Measurements from ENCODE around the gene TFCP2.
A peak's percentile ranks its signal among the peaks of the same experiment; 100 is the strongest.
"Not testable (repeated sequence)": the region's sequence is repeated elsewhere in the genome, so short reads cannot be mapped to it uniquely, and the experiment has no call there.

Gene TFCP2

DNA sequence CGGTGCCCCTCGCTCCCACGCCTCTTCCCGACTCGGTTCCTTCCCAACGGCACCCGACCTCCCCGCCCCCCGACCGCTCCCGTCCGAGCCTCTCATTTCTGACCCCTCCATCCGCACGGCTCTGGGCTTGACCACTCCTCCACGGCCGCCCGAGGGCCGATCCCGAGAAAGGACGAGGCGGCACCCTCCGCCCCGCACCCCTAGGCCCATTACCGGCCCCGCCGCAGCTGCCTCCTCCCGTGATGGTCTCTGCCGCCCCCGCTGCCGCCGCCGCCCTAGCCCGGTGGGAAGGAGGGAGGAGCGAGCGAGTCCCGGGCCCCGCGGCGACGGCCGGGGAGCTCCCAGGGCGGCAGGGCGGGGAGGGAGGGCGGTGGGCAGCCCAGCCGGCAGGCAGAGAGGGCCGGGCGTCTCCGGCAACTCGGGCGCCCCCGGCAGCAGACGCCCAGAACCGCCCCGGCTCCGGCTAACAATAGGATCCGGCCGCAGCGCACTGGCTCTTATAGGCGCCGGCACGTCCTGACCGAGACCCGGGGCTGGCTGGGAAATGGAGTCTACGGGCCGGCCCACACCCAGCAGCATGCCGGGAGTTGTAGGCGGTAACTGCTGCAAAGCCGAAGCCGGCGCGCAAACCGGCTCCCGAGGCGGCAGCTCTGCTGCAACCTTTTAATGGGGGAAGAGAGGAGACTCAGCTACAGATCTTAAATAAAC lies 89.7 kb downstream of the TFCP2 start, which contains the start of gene CSRNP2:
Gene CSRNP2, minus strand, starts transcription at position 471 of the 708 bp plus-strand sequence. CDS start 7,035 bp downstream, outside the sequence.
- H3K27ac ChIP-seq (ENCODE audit: low read depth, low read length): peak within 1 kb of the TSS; percentile 93
- peak within 1 kb of the TSS; percentile 83 for H3K4me3 ChIP-seq (ENCODE audit: low read length)
- H3K9ac ChIP-seq (ENCODE audit: low read length): peak within 1 kb of the TSS; percentile 76
- no peaks in the 10 kb centered on the region for H3K36me3 ChIP-seq (ENCODE audit: control insufficient read depth, insufficient read depth, low read length)
- H3K27me3 ChIP-seq (ENCODE audit: control insufficient read depth, insufficient read depth, low read length): no peaks in the 10 kb centered on the region
- H3K4me1 ChIP-seq (ENCODE audit: control insufficient read depth, insufficient read depth, low read length): peaks cover 2% of the 10 kb centered on the region

DNA sequence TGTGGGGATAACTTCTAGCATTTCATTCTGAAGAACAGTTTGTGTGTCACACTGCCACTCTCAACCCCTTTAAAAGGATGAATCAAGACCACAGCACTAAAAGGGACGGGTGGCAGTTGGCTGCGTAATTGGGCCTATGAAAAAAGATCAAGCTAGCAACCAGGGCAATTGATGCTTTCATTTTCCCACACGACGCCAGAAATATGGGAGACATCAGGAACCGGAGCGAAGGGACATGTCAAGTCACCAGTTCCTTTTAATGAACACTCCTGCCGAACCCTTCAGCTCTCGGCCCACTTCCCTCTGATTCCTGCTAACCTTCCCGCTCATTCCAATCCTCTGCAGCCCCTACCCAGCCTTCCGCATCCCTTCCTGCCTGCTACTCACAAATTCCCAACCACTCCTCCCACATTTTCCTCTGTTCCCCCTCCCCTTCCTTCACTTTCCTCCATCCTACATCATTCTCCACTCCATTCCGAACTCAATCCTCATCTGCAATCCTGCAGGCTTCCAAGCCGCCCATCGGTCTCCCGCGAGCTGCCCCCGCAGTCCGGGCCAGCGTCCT lies 90.3 kb downstream of the TFCP2 start:
- Histone ChIP-seq H3K9ac (ENCODE audit: low read length) (peak overlapping the region; percentile 76), H3K4me3 (ENCODE audit: low read length) (peak overlapping the region; percentile 81), H3K4me1 (ENCODE audit: control insufficient read depth, insufficient read depth, low read length) (peaks cover 6% of the 10 kb centered on the region), H3K36me3 (ENCODE audit: control insufficient read depth, insufficient read depth, low read length) (no peaks in the 10 kb centered on the region), H3K27ac (ENCODE audit: low read depth, low read length) (peak overlapping the region; percentile 93), H3K27me3 (ENCODE audit: control insufficient read depth, insufficient read depth, low read length) (no peaks in the 10 kb centered on the region)

DNA sequence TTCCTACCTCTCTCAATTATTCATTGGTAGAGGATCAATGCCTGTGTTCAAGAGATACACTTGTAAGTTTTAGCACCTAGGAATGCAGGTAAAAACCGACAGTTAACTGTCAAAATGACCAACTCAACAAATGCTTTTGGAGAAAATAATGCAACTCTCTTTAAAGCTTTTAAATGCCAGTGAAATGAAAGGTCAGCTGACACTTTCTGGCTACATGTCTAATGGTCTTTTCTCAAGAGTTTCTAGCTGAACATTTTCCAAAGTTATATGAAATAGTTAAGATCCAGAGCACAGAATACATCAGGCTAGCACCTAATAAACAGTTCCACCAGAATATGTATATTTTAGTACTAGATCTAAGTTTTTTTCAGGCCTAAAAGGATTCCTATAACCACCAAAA lies 91.5 kb downstream of the TFCP2 start:
- H3K27ac ChIP-seq (ENCODE audit: low read depth, low read length): no peak overlapping the region
- peaks cover 6% of the 10 kb centered on the region for H3K4me1 ChIP-seq (ENCODE audit: control insufficient read depth, insufficient read depth, low read length)
- no peaks in the 10 kb centered on the region for H3K27me3 ChIP-seq (ENCODE audit: control insufficient read depth, insufficient read depth, low read length)
- no peaks in the 10 kb centered on the region for H3K36me3 ChIP-seq (ENCODE audit: control insufficient read depth, insufficient read depth, low read length)
- no peak overlapping the region for H3K9ac ChIP-seq (ENCODE audit: low read length)
- no peak overlapping the region for H3K4me3 ChIP-seq (ENCODE audit: low read length)

DNA sequence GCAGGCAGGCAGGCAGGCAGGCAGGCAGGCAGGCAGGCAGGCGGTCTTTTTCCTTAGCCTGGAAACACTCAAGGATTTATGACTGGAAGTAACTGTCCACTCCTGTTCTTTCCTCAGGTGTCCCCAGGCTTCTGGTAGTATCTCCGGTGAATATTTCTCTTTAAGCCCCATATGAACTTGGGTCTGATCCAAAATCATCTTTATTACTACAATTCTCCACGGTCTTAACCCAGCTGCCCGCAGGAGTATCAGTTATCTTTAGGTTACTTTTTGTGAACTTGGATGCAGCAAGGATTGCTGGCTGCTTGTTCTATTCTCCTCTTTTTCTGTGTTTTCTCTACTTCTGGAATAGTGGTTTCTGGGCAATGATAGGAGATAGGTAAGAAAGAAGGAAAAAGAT lies 92.8 kb downstream of the TFCP2 start:
- peaks cover 6% of the 10 kb centered on the region for H3K4me1 ChIP-seq (ENCODE audit: control insufficient read depth, insufficient read depth, low read length)
- no peak overlapping the region for H3K4me3 ChIP-seq (ENCODE audit: low read length)
- no peaks in the 10 kb centered on the region for H3K27me3 ChIP-seq (ENCODE audit: control insufficient read depth, insufficient read depth, low read length)
- H3K27ac ChIP-seq (ENCODE audit: low read depth, low read length): no peak overlapping the region
- H3K9ac ChIP-seq (ENCODE audit: low read length): no peak overlapping the region
- H3K36me3 ChIP-seq (ENCODE audit: control insufficient read depth, insufficient read depth, low read length): no peaks in the 10 kb centered on the region

DNA sequence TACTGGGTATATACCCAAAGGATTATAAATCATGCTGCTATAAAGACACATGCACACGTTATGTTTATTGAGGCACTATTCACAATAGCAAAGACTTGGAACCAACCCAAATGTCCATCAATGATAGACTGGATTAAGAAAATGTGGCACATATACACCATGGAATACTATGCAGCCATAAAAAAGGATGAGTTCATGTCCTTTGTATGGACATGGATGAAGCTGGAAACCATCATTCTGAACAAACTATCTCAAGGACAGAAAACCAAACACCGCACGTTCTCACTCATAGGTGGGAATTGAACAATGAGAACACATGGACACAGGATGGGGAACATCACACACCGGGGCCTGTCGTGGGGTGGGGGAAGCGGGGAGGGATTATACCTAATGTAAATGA lies 94.1 kb downstream of the TFCP2 start:
- H3K36me3 ChIP-seq (ENCODE audit: control insufficient read depth, insufficient read depth, low read length); H3K4me1 ChIP-seq (ENCODE audit: control insufficient read depth, insufficient read depth, low read length); H3K27me3 ChIP-seq (ENCODE audit: control insufficient read depth, insufficient read depth, low read length): not testable (repeated sequence)

DNA sequence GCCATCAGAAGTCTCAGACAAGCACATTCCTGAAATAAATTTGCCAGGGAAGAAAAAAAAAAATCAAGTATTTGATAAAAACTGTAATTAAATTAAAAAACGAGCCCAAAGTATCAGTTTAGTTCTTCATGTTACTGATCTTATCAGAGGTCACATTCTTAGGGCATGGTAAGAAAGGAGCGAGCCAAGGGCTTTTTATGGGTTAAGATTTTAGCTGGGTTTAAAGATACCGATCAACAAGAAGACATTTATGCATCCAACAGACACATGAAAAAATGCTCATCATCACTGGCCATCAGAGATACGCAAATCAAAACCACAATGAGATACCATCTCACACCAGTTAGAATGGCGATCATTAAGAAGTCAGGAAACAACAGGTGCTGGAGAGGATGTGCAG lies 94.6 kb downstream of the TFCP2 start:
- H3K9ac ChIP-seq (ENCODE audit: low read length): not testable (repeated sequence)

More for the DNA sequence above, 94.1 kb downstream of the TFCP2 start:
- not testable (repeated sequence) for H3K27ac ChIP-seq (ENCODE audit: low read depth, low read length); H3K9ac ChIP-seq (ENCODE audit: low read length); H3K4me3 ChIP-seq (ENCODE audit: low read length)

DNA sequence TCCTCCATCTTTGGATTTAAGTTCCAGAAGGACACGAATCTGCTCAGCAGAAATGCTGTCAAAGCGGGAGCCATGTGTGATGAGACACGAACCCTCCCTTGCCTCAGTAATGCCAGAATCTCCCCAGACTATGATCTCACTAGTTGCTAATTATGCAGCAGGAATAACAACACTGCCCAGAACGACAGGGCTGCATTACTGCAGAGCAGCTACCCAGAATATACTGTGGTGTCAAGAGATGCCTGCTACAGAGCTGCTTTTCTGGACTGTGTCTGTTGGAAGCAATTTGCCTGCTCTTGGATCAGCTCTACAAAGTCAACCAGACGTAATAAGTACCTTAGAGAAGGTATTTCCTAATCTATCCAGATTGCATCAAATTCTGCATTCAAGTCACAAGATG lies 95.0 kb downstream of the TFCP2 start:
- Histone ChIP-seq H3K27me3 (ENCODE audit: control insufficient read depth, insufficient read depth, low read length) (no peaks in the 10 kb centered on the region), H3K9ac (ENCODE audit: low read length) (no peak overlapping the region), H3K4me1 (ENCODE audit: control insufficient read depth, insufficient read depth, low read length) (peaks cover 6% of the 10 kb centered on the region), H3K27ac (ENCODE audit: low read depth, low read length) (no peak overlapping the region), H3K36me3 (ENCODE audit: control insufficient read depth, insufficient read depth, low read length) (no peaks in the 10 kb centered on the region), H3K4me3 (ENCODE audit: low read length) (no peak overlapping the region)

More for the DNA sequence above, 94.6 kb downstream of the TFCP2 start:
- H3K27ac ChIP-seq (ENCODE audit: low read depth, low read length); H3K27me3 ChIP-seq (ENCODE audit: control insufficient read depth, insufficient read depth, low read length); H3K36me3 ChIP-seq (ENCODE audit: control insufficient read depth, insufficient read depth, low read length); H3K4me3 ChIP-seq (ENCODE audit: low read length); H3K4me1 ChIP-seq (ENCODE audit: control insufficient read depth, insufficient read depth, low read length): not testable (repeated sequence)

DNA sequence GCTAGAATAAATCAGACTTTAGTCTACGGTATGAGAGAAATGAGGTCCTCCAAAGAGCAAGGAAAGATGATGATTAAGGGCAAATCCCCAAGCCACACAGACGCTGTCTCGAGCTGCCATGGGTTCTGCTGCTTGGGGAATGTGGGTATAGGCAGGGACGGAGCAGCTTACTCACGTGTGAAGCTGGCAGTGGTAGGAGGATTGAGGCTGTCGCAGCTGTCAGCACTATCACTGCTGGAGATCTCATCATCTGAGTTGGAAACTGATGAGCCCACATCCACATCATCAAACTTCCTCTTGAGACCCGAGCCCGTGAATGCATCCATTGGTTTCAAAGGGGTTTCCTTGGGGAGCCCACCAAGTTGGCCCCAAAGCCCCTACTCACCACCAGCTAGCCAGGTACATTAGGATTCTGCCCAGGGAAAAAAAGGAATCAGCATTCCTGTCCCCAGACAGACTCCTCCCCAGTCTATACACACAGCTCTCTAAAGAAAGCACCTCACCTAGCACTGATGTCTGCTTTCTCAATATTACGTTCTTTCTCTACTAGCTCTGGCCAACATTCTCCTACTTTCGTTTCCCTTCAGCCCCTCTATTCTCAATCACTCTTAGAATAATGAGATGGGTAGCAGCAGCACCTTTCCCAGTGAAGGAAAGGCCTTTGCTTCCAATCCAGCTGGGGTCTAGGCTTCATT lies 96.6 kb downstream of the TFCP2 start:
- no peak overlapping the region for H3K9ac ChIP-seq (ENCODE audit: low read length)
- no peak overlapping the region for H3K4me3 ChIP-seq (ENCODE audit: low read length)
- peaks cover 8% of the 10 kb centered on the region for H3K4me1 ChIP-seq (ENCODE audit: control insufficient read depth, insufficient read depth, low read length)
- no peak overlapping the region for H3K27ac ChIP-seq (ENCODE audit: low read depth, low read length)
- no peaks in the 10 kb centered on the region for H3K27me3 ChIP-seq (ENCODE audit: control insufficient read depth, insufficient read depth, low read length)
- H3K36me3 ChIP-seq (ENCODE audit: control insufficient read depth, insufficient read depth, low read length): peaks cover 2% of the 10 kb centered on the region

DNA sequence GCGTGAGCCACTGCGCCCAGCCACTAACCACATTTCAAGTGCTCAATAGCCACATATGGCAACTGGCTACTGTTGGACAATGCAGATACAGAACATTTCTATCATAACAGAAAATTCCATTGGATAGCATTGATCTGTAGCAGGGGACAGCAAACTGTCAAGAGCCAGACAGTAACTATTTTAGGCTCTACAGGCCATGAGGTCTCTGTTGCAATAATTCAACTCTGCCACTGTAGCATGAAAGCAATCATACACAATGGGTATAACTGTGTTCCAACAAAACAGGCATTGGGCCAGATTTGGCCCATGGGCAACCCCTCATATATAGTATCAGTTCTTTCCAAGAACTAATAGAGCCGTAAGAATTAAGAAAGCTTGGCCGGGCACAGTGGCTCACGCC lies 97.5 kb downstream of the TFCP2 start:
- no peak overlapping the region for H3K9ac ChIP-seq (ENCODE audit: low read length)
- H3K27ac ChIP-seq (ENCODE audit: low read depth, low read length): no peak overlapping the region
- H3K4me3 ChIP-seq (ENCODE audit: low read length): no peak overlapping the region
- H3K36me3 ChIP-seq (ENCODE audit: control insufficient read depth, insufficient read depth, low read length): peaks cover 4% of the 10 kb centered on the region
- peaks cover 9% of the 10 kb centered on the region for H3K4me1 ChIP-seq (ENCODE audit: control insufficient read depth, insufficient read depth, low read length)
- no peaks in the 10 kb centered on the region for H3K27me3 ChIP-seq (ENCODE audit: control insufficient read depth, insufficient read depth, low read length)

DNA sequence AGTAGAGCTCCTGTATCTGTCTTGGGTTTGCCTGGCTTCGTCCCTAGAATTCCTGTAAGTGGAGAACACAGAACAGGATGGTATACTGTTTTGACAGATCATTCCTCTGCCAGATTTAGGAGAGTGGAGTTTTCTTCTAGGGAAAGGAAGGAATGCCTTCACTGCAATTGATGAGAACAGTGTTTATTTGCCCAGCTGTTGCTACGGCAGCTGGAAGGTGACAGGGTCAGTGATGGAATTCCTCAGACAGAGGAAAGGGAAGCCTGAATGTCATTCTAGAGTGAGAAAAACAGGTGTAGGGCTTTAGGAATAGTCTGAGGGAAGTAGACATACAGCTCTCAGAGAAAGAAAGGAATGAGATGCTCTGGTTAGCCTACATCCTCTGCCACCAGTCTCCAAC lies 101.3 kb downstream of the TFCP2 start:
- Histone ChIP-seq H3K27me3 (ENCODE audit: control insufficient read depth, insufficient read depth, low read length) (no peaks in the 10 kb centered on the region), H3K4me1 (ENCODE audit: control insufficient read depth, insufficient read depth, low read length) (peaks cover 5% of the 10 kb centered on the region), H3K27ac (ENCODE audit: low read depth, low read length) (no peak overlapping the region), H3K4me3 (ENCODE audit: low read length) (no peak overlapping the region), H3K9ac (ENCODE audit: low read length) (no peak overlapping the region), H3K36me3 (ENCODE audit: control insufficient read depth, insufficient read depth, low read length) (peaks cover 17% of the 10 kb centered on the region)

DNA sequence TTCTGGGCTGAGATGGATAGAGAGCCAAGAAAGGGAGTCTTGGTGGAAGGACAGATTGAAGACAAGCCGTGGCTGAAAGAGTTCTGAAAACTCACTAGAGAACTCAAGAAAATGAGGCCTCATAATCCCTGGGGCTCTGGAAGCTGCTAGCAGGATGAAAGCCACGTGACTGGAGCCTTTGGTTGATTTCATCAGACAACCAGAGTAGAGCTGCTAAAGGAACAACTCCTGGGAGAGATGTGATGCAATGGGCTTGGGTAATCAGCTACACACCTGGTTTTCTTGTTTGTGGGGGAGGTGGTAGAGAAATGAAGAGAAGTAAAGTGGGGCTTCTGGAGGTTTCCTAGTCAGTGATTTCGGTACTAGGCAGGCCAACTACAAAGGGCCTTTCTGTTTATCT lies 102.9 kb downstream of the TFCP2 start:
- Histone ChIP-seq H3K27me3 (ENCODE audit: control insufficient read depth, insufficient read depth, low read length) (no peaks in the 10 kb centered on the region), H3K9ac (ENCODE audit: low read length) (no peak overlapping the region), H3K36me3 (ENCODE audit: control insufficient read depth, insufficient read depth, low read length) (peaks cover 20% of the 10 kb centered on the region), H3K4me1 (ENCODE audit: control insufficient read depth, insufficient read depth, low read length) (peaks cover 5% of the 10 kb centered on the region), H3K27ac (ENCODE audit: low read depth, low read length) (no peak overlapping the region), H3K4me3 (ENCODE audit: low read length) (no peak overlapping the region)

DNA sequence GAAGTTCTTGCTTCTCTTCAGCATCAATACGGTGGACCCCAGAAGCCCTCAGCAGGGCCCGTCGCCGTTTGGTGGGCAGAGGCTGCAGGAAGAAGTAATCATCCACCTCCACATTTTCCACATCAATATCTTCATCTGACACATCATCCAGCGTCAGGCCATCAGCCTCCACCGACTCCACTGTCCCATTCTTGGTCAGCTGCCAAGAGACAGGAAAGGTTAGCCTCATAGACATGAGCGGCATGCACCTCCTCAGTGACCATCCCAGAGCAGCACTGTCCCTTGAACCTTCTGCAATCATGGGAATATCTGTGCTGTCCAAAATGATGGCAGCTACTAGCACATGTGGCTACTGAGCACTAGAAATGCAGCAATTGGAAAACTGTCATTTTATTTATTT lies 105.2 kb downstream of the TFCP2 start:
- Histone ChIP-seq H3K9ac (ENCODE audit: low read length) (no peak overlapping the region), H3K4me1 (ENCODE audit: control insufficient read depth, insufficient read depth, low read length) (peaks cover 5% of the 10 kb centered on the region), H3K36me3 (ENCODE audit: control insufficient read depth, insufficient read depth, low read length) (peaks cover 35% of the 10 kb centered on the region), H3K4me3 (ENCODE audit: low read length) (no peak overlapping the region), H3K27ac (ENCODE audit: low read depth, low read length) (no peak overlapping the region), H3K27me3 (ENCODE audit: control insufficient read depth, insufficient read depth, low read length) (no peaks in the 10 kb centered on the region)
